ENCODE data around the gene EMC10.

DNA sequence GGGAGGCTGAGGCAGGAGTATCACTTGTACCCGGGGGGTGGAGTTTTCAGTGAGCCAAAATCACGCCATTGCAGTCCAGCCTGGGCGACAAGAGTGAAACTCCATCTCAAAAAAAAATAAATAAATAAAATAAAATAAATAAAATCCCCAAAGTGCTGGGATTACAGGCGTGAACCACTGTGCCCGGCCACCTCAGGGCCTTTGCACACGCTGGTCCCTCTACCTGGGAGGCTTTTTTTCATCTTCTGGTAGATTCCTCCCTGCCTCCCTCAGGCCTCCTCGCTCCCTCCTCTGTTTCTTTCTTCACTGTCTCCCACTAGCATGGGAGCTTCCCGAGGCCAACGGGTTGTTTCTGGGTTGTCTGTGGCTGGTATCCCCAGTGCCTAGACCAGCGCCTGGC is 28.6 kb upstream of the EMC10 start:
- TF ChIP-seq, protein P1, sequence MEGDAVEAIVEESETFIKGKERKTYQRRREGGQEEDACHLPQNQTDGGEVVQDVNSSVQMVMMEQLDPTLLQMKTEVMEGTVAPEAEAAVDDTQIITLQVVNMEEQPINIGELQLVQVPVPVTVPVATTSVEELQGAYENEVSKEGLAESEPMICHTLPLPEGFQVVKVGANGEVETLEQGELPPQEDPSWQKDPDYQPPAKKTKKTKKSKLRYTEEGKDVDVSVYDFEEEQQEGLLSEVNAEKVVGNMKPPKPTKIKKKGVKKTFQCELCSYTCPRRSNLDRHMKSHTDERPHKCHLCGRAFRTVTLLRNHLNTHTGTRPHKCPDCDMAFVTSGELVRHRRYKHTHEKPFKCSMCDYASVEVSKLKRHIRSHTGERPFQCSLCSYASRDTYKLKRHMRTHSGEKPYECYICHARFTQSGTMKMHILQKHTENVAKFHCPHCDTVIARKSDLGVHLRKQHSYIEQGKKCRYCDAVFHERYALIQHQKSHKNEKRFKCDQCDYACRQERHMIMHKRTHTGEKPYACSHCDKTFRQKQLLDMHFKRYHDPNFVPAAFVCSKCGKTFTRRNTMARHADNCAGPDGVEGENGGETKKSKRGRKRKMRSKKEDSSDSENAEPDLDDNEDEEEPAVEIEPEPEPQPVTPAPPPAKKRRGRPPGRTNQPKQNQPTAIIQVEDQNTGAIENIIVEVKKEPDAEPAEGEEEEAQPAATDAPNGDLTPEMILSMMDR (conservative IDR thresholded peaks at IDR 0.05; ENCODE audit: low read depth, low read length) = no peak
- TF ChIP-seq EZH2 (IDR thresholded peaks at IDR 0.05; ENCODE audit: borderline replicate concordance, low read depth, low read length, poor library complexity, severe bottlenecking) = no peak
